ENCODE data around the gene CCL16.
A peak's percentile ranks its signal among the peaks of the same experiment; 100 is the strongest.

The CCL16 gene

DNA sequence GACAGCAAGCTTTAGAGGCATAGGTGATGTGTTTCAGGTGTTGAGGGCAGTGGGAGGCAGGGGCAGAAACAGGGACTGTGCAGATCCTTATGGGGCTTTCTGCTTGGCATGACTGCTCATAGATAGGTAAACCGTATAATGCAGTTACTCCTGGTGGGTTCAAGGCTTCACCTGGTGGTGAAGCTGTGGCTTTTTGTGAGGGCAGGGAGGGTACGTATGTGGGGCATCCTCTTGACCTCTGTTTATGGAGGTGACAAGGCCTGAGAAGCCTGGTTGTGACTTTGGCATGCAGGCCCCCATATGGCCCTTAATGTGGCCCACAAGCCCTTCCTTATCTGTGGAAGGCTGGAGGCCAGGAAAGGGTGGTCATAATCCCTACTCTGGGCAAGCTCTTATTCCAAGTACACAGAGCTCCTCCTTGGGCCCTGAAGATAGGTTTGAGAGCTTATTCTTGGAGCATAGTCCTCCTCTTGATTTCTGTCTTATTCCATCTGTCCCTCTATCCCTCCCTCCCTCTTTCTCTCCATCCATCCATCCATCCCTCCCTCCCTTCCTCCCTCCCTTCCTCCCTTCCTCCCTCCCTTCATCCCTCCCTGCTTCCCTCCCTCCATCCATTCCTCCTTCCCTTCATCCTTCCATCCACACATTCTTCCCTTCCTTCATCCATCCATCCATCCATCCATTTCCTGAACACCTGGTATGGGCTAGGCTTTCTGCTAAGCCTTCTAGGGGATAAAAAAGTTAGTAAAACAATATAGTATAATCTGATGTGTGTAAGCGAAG is 1.3 kb upstream of the CCL16 start:
- H3K4me3 ChIP-seq (ENCODE audit: insufficient read depth, low read length, poor library complexity, severe bottlenecking), result no peak overlapping the region
- no peak overlapping the region for H3K9ac ChIP-seq (ENCODE audit: low read length)
- H3K79me2 ChIP-seq (ENCODE audit: insufficient read depth, low read length), result no peaks in the 10 kb centered on the region
- H3F3A ChIP-seq (ENCODE audit: insufficient read depth), result no peaks in the 10 kb centered on the region
- no peak for TF ChIP-seq EZH2phosphoT487 (conservative IDR thresholded peaks at IDR 0.05; ENCODE audit: low read length)
- TF ChIP-seq, protein P1, sequence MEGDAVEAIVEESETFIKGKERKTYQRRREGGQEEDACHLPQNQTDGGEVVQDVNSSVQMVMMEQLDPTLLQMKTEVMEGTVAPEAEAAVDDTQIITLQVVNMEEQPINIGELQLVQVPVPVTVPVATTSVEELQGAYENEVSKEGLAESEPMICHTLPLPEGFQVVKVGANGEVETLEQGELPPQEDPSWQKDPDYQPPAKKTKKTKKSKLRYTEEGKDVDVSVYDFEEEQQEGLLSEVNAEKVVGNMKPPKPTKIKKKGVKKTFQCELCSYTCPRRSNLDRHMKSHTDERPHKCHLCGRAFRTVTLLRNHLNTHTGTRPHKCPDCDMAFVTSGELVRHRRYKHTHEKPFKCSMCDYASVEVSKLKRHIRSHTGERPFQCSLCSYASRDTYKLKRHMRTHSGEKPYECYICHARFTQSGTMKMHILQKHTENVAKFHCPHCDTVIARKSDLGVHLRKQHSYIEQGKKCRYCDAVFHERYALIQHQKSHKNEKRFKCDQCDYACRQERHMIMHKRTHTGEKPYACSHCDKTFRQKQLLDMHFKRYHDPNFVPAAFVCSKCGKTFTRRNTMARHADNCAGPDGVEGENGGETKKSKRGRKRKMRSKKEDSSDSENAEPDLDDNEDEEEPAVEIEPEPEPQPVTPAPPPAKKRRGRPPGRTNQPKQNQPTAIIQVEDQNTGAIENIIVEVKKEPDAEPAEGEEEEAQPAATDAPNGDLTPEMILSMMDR (IDR thresholded peaks at IDR 0.05; ENCODE audit: insufficient read depth, low read length, poor library complexity, severe bottlenecking), result no peak
- H3K36me3 ChIP-seq (ENCODE audit: low read length), result no peaks in the 10 kb centered on the region
- no peaks in the 10 kb centered on the region for H3K9me3 ChIP-seq (ENCODE audit: insufficient read depth, low read length)
- H3K4me2 ChIP-seq (ENCODE audit: low read depth, low read length, poor library complexity, severe bottlenecking), result no peak overlapping the region
- H2AFZ ChIP-seq (ENCODE audit: low read depth, low read length, severe bottlenecking), result no peak overlapping the region
- H4K20me1 ChIP-seq (ENCODE audit: low read depth, low read length), result no peaks in the 10 kb centered on the region
- no peaks in the 10 kb centered on the region for H3K27me3 ChIP-seq (ENCODE audit: low read length)
- no peak overlapping the region for H3K27ac ChIP-seq (ENCODE audit: low read depth, low read length)
- no peaks in the 10 kb centered on the region for H3K9me2 ChIP-seq (replicated peaks; ENCODE audit: insufficient read depth, low read length)

DNA sequence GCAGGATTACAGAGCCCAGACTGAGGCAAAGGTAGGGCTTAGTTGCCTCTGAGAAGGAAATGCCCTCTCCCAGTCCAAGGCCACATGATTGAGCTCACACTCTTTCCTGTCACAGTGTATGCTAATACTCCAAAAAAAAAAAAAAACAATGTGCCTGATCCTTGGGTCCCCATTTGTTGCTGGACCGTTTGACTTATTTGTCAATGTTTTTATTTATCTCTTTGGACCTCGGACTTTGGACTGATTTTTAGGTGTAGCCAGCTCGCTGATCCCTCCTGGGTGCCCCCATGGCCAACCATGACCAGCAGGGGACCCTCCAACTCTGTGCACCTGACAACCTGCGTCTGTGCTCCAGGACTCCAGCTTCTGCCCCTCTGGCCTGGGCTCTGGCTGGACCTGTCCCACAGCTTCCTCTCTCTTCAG is 622 bp upstream of the CCL16 start:
- Histone ChIP-seq H4K20me1 (ENCODE audit: low read depth, low read length) (no peaks in the 10 kb centered on the region), H2AFZ (ENCODE audit: low read depth, low read length, severe bottlenecking) (no peak overlapping the region), H3K36me3 (ENCODE audit: low read length) (no peaks in the 10 kb centered on the region), H3K4me3 (ENCODE audit: insufficient read depth, low read length, poor library complexity, severe bottlenecking) (no peak overlapping the region), H3K9ac (ENCODE audit: low read length) (no peak overlapping the region), H3K4me2 (ENCODE audit: low read depth, low read length, poor library complexity, severe bottlenecking) (no peak overlapping the region), H3K27ac (ENCODE audit: low read depth, low read length) (no peak overlapping the region), H3F3A (ENCODE audit: insufficient read depth) (no peaks in the 10 kb centered on the region), H3K27me3 (ENCODE audit: low read length) (no peaks in the 10 kb centered on the region), H3K9me2 (replicated peaks; ENCODE audit: insufficient read depth, low read length) (no peaks in the 10 kb centered on the region), H3K79me2 (ENCODE audit: insufficient read depth, low read length) (no peaks in the 10 kb centered on the region), H3K9me3 (ENCODE audit: insufficient read depth, low read length) (no peaks in the 10 kb centered on the region)
- TF ChIP-seq, protein P1 (IDR thresholded peaks at IDR 0.05; ENCODE audit: insufficient read depth, low read length, poor library complexity, severe bottlenecking), result peak; percentile 11
- no peak for TF ChIP-seq EZH2phosphoT487 (conservative IDR thresholded peaks at IDR 0.05; ENCODE audit: low read length)

DNA sequence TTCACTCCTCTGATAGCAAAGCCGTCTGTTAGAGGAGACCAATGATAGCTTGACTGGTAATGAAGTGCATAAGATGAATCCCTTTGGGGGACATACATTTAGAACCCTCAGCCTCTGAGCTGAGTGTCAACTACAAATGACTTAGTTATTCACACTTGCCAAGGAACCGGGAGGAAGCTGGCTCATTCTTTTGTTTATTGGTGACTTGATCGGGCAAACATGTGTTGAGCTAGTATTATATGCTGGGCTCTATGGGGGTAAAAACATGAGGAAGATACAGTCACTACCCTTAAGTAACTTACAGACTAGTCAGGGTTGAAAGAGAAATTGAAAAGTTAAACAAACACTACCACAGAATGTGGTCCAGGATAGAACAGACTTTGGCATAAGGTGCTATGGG is 3.0 kb downstream of the CCL16 start:
- Histone ChIP-seq H3K36me3 (ENCODE audit: low read length) (no peaks in the 10 kb centered on the region), H3K9ac (ENCODE audit: low read length) (no peak overlapping the region), H3K9me2 (replicated peaks; ENCODE audit: insufficient read depth, low read length) (no peaks in the 10 kb centered on the region), H3F3A (ENCODE audit: insufficient read depth) (no peaks in the 10 kb centered on the region), H4K20me1 (ENCODE audit: low read depth, low read length) (no peaks in the 10 kb centered on the region), H3K4me2 (ENCODE audit: low read depth, low read length, poor library complexity, severe bottlenecking) (no peak overlapping the region), H3K79me2 (ENCODE audit: insufficient read depth, low read length) (no peaks in the 10 kb centered on the region), H3K27ac (ENCODE audit: low read depth, low read length) (no peak overlapping the region), H3K9me3 (ENCODE audit: insufficient read depth, low read length) (no peaks in the 10 kb centered on the region), H3K27me3 (ENCODE audit: low read length) (no peaks in the 10 kb centered on the region), H2AFZ (ENCODE audit: low read depth, low read length, severe bottlenecking) (no peak overlapping the region), H3K4me3 (ENCODE audit: insufficient read depth, low read length, poor library complexity, severe bottlenecking) (no peak overlapping the region)
- TF ChIP-seq, protein P1 (IDR thresholded peaks at IDR 0.05; ENCODE audit: insufficient read depth, low read length, poor library complexity, severe bottlenecking), result no peak
- TF ChIP-seq EZH2phosphoT487 (conservative IDR thresholded peaks at IDR 0.05; ENCODE audit: low read length), result no peak

All from SU-DHL-6 (cell line).